Memory B cell (primary cell): Measurements from ENCODE around the gene PBX1.
"Not testable (repeated sequence)": the region's sequence is repeated elsewhere in the genome, so short reads cannot be mapped to it uniquely, and the experiment has no call there.

Experiments
- ATAC-seq: fragments of 150-1000 bp; cut with Tn5 transposase; 2 replicates; pipeline ENCODE4 v1.10.0; 2021; ENCODE audit warnings: low read depth, mild to moderate bottlenecking, moderate library complexity
- DNase-seq, 2 donors: peaks; one replicate each; pipeline ENCODE4 v3.0.0; 2022; ENCODE audit warnings: low spot score in 2 of 2
- H3K27ac Mint-ChIP-seq: one replicate; pipeline ENCODE4 v1.8.0; 2022; ENCODE audit warnings: mild to moderate bottlenecking, moderate library complexity, mixed read lengths
- H3K27me3 Mint-ChIP-seq: one replicate; pipeline ENCODE4 v1.8.0; 2022; ENCODE audit warnings: mixed read lengths
- H3K36me3 Mint-ChIP-seq: one replicate; pipeline ENCODE4 v1.8.0; 2022; ENCODE audit warnings: mild to moderate bottlenecking, mixed read lengths
- H3K4me1 Mint-ChIP-seq: one replicate; pipeline ENCODE4 v1.8.0; 2022; ENCODE audit warnings: mixed read lengths
- H3K4me3 Mint-ChIP-seq: one replicate; pipeline ENCODE4 v1.8.0; 2022; ENCODE audit warnings: mild to moderate bottlenecking, moderate library complexity, mixed read lengths
- H3K9me3 Mint-ChIP-seq: one replicate; pipeline ENCODE4 v1.8.0; 2022; ENCODE audit warnings: mixed read lengths

Gene PBX1

GRCh38 chr1:164590592-164590991, 31.6 kb downstream of the PBX1 start:
- Mint-ChIP-seq H3K4me1 (no peaks in the 10 kb centered on the region), H3K27ac (no peak overlapping the region), H3K27me3 (no peaks in the 10 kb centered on the region), H3K9me3 (no peaks in the 10 kb centered on the region), H3K4me3 (no peak overlapping the region), H3K36me3 (no peaks in the 10 kb centered on the region)
- DNase-seq (no peak), ATAC-seq (no peak)

GRCh38 chr1:164591858-164592257, 32.9 kb downstream of the PBX1 start:
- ATAC-seq (no peak), DNase-seq (no peak)
- Mint-ChIP-seq H3K27ac (no peak overlapping the region), H3K4me1 (no peaks in the 10 kb centered on the region), H3K9me3 (no peaks in the 10 kb centered on the region), H3K4me3 (no peak overlapping the region), H3K36me3 (no peaks in the 10 kb centered on the region), H3K27me3 (no peaks in the 10 kb centered on the region)

GRCh38 chr1:164592634-164593033, 33.6 kb downstream of the PBX1 start:
- ATAC-seq (no peak), DNase-seq (no peak)
- H3K36me3 Mint-ChIP-seq = no peaks in the 10 kb centered on the region
- no peaks in the 10 kb centered on the region for H3K27me3 Mint-ChIP-seq
- H3K27ac Mint-ChIP-seq = no peak overlapping the region
- no peaks in the 10 kb centered on the region for H3K4me1 Mint-ChIP-seq
- no peaks in the 10 kb centered on the region for H3K9me3 Mint-ChIP-seq
- no peak overlapping the region for H3K4me3 Mint-ChIP-seq

GRCh38 chr1:164595212-164595611, 36.2 kb downstream of the PBX1 start:
- no peak overlapping the region for H3K27ac Mint-ChIP-seq
- no peak for ATAC-seq
- DNase-seq = no peak
- no peaks in the 10 kb centered on the region for H3K4me1 Mint-ChIP-seq
- H3K36me3 Mint-ChIP-seq = no peaks in the 10 kb centered on the region
- H3K4me3 Mint-ChIP-seq = no peak overlapping the region
- H3K27me3 Mint-ChIP-seq = no peaks in the 10 kb centered on the region
- no peaks in the 10 kb centered on the region for H3K9me3 Mint-ChIP-seq

- DNase-seq (no peak), ATAC-seq (no peak)
- no peaks in the 10 kb centered on the region for H3K36me3 Mint-ChIP-seq
- no peak overlapping the region for H3K27ac Mint-ChIP-seq
- no peaks in the 10 kb centered on the region for H3K4me1 Mint-ChIP-seq
- H3K9me3 Mint-ChIP-seq = no peaks in the 10 kb centered on the region
- no peak overlapping the region for H3K4me3 Mint-ChIP-seq
- no peaks in the 10 kb centered on the region for H3K27me3 Mint-ChIP-seq
Measured at GRCh38 chr1:164596172-164596571, 37.2 kb downstream of the PBX1 start.

- Mint-ChIP-seq H3K4me3 (no peak overlapping the region), H3K27ac (no peak overlapping the region), H3K36me3 (no peaks in the 10 kb centered on the region), H3K27me3 (no peaks in the 10 kb centered on the region), H3K4me1 (no peaks in the 10 kb centered on the region), H3K9me3 (no peaks in the 10 kb centered on the region)
- ATAC-seq (no peak), DNase-seq (no peak)
Measured at GRCh38 chr1:164598719-164599118, 39.7 kb downstream of the PBX1 start.

GRCh38 chr1:164599272-164599671, 40.3 kb downstream of the PBX1 start:
- Mint-ChIP-seq H3K27me3 (no peaks in the 10 kb centered on the region), H3K4me1 (no peaks in the 10 kb centered on the region), H3K9me3 (no peaks in the 10 kb centered on the region), H3K4me3 (no peak overlapping the region), H3K27ac (no peak overlapping the region), H3K36me3 (no peaks in the 10 kb centered on the region)
- no peak for ATAC-seq
- DNase-seq = no peak

- H3K27ac Mint-ChIP-seq = no peak overlapping the region
- no peak for DNase-seq
- H3K27me3 Mint-ChIP-seq = no peaks in the 10 kb centered on the region
- H3K4me1 Mint-ChIP-seq = no peaks in the 10 kb centered on the region
- H3K9me3 Mint-ChIP-seq = no peaks in the 10 kb centered on the region
- no peaks in the 10 kb centered on the region for H3K36me3 Mint-ChIP-seq
- H3K4me3 Mint-ChIP-seq = no peak overlapping the region
- no peak for ATAC-seq
Measured at GRCh38 chr1:164601399-164602100, 42.6 kb downstream of the PBX1 start.

GRCh38 chr1:164602101-164602422, 43.1 kb downstream of the PBX1 start:
- Mint-ChIP-seq H3K27me3 (peaks cover under 1% of the 10 kb centered on the region), H3K4me3 (no peak overlapping the region), H3K9me3 (no peaks in the 10 kb centered on the region), H3K36me3 (no peaks in the 10 kb centered on the region), H3K27ac (no peak overlapping the region), H3K4me1 (no peaks in the 10 kb centered on the region)
- DNase-seq (no peak), ATAC-seq (no peak)

- H3K27ac Mint-ChIP-seq = no peak overlapping the region
- no peak overlapping the region for H3K4me3 Mint-ChIP-seq
- DNase-seq = no peak
Measured at GRCh38 chr1:164602480-164603093, 43.6 kb downstream of the PBX1 start.

GRCh38 chr1:164603805-164604204, 44.8 kb downstream of the PBX1 start:
- H3K36me3 Mint-ChIP-seq, H3K27me3 Mint-ChIP-seq, H3K9me3 Mint-ChIP-seq, DNase-seq, H3K4me1 Mint-ChIP-seq, H3K27ac Mint-ChIP-seq, ATAC-seq, H3K4me3 Mint-ChIP-seq: not testable (repeated sequence)

More at GRCh38 chr1:164602480-164603093, 43.6 kb downstream of the PBX1 start:
- ATAC-seq = no peak
- no peaks in the 10 kb centered on the region for H3K4me1 Mint-ChIP-seq
- peaks cover 3% of the 10 kb centered on the region for H3K27me3 Mint-ChIP-seq
- H3K36me3 Mint-ChIP-seq = no peaks in the 10 kb centered on the region
- H3K9me3 Mint-ChIP-seq = no peaks in the 10 kb centered on the region

- H3K9me3 Mint-ChIP-seq = no peaks in the 10 kb centered on the region
- no peak overlapping the region for H3K4me3 Mint-ChIP-seq
- no peaks in the 10 kb centered on the region for H3K4me1 Mint-ChIP-seq
- ATAC-seq = no peak
- H3K36me3 Mint-ChIP-seq = no peaks in the 10 kb centered on the region
- DNase-seq = no peak
- H3K27me3 Mint-ChIP-seq = peaks cover 3% of the 10 kb centered on the region
- no peak overlapping the region for H3K27ac Mint-ChIP-seq
Measured at GRCh38 chr1:164604541-164604940, 45.6 kb downstream of the PBX1 start.

GRCh38 chr1:164605254-164606091, 46.5 kb downstream of the PBX1 start:
- peaks cover 3% of the 10 kb centered on the region for H3K27me3 Mint-ChIP-seq
- H3K4me3 Mint-ChIP-seq = no peak overlapping the region
- H3K4me1 Mint-ChIP-seq = no peaks in the 10 kb centered on the region
- no peaks in the 10 kb centered on the region for H3K9me3 Mint-ChIP-seq
- H3K36me3 Mint-ChIP-seq = no peaks in the 10 kb centered on the region
- no peak for ATAC-seq
- DNase-seq = no peak
- no peak overlapping the region for H3K27ac Mint-ChIP-seq

GRCh38 chr1:164607351-164607750, 48.4 kb downstream of the PBX1 start:
- DNase-seq (no peak), ATAC-seq (no peak)
- no peaks in the 10 kb centered on the region for H3K36me3 Mint-ChIP-seq
- H3K27ac Mint-ChIP-seq = no peak overlapping the region
- H3K9me3 Mint-ChIP-seq = no peaks in the 10 kb centered on the region
- no peak overlapping the region for H3K4me3 Mint-ChIP-seq
- H3K4me1 Mint-ChIP-seq = no peaks in the 10 kb centered on the region
- H3K27me3 Mint-ChIP-seq = peaks cover 3% of the 10 kb centered on the region
